Retinal pigment epithelial cell (primary cell): ENCODE data around the gene NHEJ1.

ENCODE experiments used
- DNase-seq: peaks from one replicate; pipeline ENCODE4 v3.0.0-alpha.2; 2010; ENCODE audit warnings: low read depth
- H3K4me3 ChIP-seq: 2 replicates; pipeline ENCODE4 v1.5.1; 2011; ENCODE audit warnings: mild to moderate bottlenecking, low read length, control low read depth, moderate library complexity
- TF ChIP-seq, protein P1 (sequence below): conservative IDR thresholded peaks from 2 replicates; pipeline ENCODE4 v1.5.1; 2011; ENCODE audit warnings: low read depth, low read length, control low read depth, inconsistent platforms

The NHEJ1 gene

DNA sequence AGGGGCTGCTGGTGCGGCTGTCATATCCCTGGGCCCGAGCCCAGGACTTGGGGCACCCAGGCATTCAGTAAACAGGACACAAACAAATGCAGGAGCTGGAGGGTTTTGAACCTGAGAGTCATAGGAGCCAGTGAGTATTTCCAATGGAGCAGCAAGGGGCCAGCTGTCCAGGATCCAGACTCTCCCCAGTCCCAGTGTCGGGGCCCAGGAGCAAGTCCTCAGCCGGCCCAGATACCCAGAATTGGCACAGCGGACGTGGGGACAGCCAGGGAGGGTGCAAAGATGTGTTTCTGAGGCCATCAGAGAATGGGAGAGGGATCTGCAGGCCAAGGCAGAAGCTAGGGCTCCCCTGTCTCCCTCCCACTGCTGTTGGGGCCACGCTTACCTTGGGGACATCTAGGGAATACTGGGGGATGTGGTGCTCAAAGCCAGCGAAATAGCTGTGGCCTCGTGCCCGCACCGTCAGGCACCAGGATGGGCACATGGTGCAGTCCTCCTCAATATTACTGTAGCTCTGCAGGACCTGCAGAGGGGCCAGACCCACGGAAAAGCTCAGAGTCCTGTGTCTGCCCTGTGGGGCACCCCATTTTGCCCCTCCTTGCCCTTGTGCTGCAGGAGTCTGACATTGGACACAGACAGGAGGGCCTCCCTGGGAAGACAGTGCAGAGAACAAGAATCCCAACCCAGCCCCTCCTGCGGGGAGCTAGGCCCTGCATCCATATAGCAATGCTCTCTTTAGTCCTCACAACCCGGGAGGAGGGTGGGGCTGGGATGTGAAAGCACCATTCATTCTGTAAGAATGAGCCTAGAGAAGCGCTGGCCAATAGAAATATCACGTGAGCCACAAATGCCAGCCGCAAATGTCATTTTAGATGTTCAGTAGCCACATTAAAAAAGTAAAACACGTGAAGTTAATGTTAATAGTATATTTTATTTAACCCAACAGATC lies 134.7 kb downstream of the NHEJ1 start:
- TF ChIP-seq, protein P1, sequence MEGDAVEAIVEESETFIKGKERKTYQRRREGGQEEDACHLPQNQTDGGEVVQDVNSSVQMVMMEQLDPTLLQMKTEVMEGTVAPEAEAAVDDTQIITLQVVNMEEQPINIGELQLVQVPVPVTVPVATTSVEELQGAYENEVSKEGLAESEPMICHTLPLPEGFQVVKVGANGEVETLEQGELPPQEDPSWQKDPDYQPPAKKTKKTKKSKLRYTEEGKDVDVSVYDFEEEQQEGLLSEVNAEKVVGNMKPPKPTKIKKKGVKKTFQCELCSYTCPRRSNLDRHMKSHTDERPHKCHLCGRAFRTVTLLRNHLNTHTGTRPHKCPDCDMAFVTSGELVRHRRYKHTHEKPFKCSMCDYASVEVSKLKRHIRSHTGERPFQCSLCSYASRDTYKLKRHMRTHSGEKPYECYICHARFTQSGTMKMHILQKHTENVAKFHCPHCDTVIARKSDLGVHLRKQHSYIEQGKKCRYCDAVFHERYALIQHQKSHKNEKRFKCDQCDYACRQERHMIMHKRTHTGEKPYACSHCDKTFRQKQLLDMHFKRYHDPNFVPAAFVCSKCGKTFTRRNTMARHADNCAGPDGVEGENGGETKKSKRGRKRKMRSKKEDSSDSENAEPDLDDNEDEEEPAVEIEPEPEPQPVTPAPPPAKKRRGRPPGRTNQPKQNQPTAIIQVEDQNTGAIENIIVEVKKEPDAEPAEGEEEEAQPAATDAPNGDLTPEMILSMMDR: no peak
- no peak overlapping the region for H3K4me3 ChIP-seq
- no peak for DNase-seq
